ENCODE measurements around the gene ZNF850.
A peak's percentile ranks its signal among the peaks of the same experiment; 100 is the strongest.

The ZNF850 gene

DNA sequence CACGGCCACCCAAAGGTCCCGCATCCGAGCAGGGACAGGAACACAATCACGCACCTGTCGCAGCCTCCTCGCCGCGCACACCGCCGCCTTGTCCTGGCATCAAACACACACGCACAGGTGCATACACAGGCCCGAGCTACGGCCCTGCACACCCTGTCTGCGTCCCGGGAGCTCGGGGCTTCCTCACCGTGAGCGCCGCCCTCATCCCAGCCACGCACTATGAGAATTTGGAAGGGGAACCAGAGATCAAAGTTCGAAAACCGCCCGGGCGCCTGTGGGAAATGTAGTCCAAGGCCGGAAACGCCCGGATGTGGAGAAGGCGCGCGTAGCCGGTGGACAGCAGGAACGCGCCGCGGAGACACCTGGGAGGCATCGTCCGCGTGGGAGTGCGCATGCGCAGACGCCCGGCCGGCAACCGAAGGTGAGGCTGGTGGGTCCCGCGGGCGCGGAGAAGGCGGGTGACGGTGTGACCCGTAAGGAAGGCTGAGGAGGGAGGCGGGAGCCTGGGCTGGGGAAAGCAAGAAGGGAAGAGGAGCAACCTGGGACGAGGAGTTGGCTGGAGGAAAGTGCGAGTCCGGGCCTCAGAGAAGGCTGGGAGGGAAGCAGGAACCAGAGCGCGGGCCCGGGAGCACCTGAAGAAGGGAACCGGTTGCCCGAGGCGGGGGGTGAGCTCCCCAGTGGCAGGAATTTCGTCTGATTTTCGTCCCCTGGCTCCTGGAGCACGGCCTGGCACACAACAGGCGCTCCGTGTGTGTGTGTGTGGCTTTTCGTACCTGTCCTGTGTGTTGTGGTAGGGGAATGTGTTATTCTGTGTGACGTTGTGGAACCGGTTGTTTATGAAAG, 85.2 kb downstream of the ZNF850 start, which contains the start of gene ZNF567:
Gene ZNF567 (plus strand): TSS at position 399 of the 843 bp plus-strand sequence. CDS start 7,256 bp downstream, outside the sequence.
- DNase-seq: peak; percentile 98

DNA sequence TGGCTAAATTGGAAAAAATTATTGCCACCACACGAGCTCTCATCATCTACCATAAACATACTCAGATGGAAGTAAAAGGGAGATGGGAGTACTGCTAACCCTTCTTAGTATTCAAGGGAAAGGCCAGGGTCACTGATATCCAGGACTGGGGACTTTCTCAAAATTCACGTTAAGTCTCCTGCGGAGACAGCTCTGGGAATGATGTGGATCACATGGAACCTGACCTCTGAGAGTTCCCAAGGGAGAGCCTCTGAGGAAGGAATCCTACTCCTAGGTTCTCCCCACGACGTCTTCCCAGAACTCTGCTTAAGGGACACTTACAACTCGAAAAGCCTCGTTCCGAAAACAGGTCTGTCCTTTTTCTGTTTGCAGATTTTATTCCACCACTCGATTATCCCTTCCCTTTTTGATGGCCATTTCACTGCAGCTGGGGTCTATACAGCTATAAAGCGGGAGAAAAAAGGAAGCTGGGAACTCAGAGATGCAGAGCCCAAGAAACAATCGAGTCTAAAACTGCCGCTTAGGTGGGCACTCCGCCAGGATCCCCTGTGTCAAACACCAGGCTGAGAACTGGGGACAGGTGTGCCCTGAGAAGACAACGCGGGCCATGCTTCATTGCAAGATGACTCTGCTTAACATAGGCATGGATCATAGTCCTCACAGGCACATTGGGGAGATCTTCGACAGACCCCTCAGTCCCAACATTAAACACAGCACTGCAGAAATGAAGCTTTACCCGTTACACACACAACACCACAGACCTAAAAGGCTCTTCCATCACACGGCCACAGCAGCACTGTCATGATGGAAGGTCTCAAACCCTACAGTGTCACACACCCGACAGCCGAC, 86.0 kb downstream of the ZNF850 start:
- DNase-seq: no peak

GRCh38 chr19:36685835-36686234, 86.8 kb downstream of the ZNF850 start:
- DNase-seq: no peak

DNA sequence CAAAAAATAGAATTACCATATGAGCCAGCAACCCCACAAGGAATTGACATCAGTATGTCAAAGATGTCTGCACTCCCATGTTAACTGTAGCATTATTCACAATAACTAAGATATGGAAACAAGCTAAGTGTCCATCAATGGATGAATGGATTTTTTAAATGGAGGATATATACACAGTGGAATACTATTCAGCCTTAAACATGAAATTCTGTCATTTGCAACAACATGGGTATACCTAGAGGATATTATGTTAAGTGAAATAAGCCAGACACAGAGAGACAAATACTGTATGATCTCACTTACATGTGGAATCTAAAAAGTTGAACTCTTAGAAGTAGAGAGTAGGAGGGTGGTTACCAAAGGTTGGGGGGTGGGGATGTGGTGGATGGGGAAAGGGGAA, 93.2 kb downstream of the ZNF850 start:
- DNase-seq: no peak

DNA sequence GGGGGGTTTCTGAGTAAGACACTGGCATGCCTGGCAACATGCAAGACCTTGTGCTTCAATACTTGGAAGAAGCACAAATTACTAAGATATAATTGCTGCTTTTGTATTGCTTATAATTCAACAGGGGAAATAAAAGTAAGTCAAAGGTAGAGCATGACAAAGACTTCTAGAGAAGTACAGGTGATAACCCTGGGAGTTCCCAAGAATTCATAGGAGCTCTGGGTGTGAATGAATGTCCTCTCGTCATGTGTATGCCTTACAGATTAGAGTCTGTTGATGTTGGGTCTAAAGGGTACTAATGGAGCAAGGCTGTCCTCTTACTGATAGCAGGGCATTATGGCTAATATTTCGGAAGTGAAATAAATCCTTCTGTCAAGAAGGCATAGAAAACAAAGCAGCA, 98.4 kb downstream of the ZNF850 start:
- DNase-seq: no peak

DNA sequence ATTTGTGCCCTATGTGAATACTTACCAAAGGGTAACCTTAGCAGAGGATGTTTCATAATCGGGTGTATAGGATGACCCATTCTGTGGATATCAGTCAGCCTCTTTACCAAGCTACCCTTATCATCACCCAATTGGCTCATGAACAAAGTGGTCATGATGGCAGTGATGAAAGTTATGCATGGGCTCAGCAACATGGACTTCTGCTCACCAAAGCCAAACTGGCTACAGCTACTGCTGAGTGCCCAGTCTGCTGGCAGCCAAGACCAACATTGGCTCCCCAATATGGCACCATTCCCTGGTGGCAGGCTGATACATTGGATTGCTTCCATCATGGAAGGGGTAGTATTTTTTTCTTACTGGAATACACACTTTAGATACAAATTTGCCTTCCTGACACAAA, 100.2 kb downstream of the ZNF850 start:
- DNase-seq: no peak

GRCh38 chr19:36668646-36669045, 104.0 kb downstream of the ZNF850 start:
- no peak for DNase-seq

DNA sequence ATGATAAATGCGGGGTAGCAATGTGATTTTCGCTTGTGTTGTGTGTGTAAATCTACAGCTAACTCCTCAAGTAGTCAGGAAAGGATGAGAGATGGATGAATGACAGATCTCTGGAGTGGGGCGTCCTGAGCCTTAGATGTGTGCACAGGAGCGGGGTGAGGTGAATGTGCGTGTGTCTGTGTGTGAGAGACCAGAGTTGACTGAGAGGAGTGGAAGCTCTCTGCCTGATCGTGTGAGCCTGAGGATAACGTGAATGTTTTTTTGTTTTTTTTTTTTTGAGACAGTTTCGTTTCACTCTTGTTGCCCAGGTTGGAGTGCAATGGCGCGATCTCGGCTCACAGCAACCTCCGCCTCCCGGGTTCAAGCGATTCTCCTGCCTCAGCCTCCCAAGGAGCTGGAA, 106.8 kb downstream of the ZNF850 start:
- DNase-seq: no peak

Measured in activated T-cell treated with anti-CD3 and anti-CD28 coated beads, Interleukin-2, amount 50 U/mL, for 1 hour (primary cell).